Lower leg skin (tissue), 3 donors: ENCODE results near the gene FOSL2.

ENCODE experiments used
- CTCF ChIP-seq, 3 donors: fragments of 450-650 bp; IDR thresholded peaks; one replicate each; pipeline ENCODE4 v1.5.1; 2016; ENCODE audit warnings: antibody characterized with exemption in 3 of 3, mild to moderate bottlenecking in 3 of 3, moderate library complexity in 2 of 3
- POLR2A ChIP-seq, 2 donors: fragments of 450-650 bp; IDR thresholded peaks; one replicate each; pipeline ENCODE4 v1.6.1; 2016 to 2017; ENCODE audit warnings: antibody characterized with exemption in 2 of 2, mild to moderate bottlenecking in 1 of 2, moderate library complexity in 1 of 2

- TF ChIP-seq CTCF (IDR thresholded peaks at IDR 0.05) (no peak), POLR2A (IDR thresholded peaks at IDR 0.05) (no peak)
Measured at GRCh38 chr2:28357055-28357454, 35.6 kb upstream of the FOSL2 start.
